Lower leg skin (tissue), 3 donors: ENCODE measurements around the gene FARP1.

Experiments
- POLR2A ChIP-seq, 2 donors: fragments of 450-650 bp; IDR thresholded peaks; one replicate each; pipeline ENCODE4 v1.6.1; 2016 to 2017; ENCODE audit warnings: antibody characterized with exemption in 2 of 2, mild to moderate bottlenecking in 1 of 2, moderate library complexity in 1 of 2
- TF ChIP-seq, protein P1 (sequence below), 3 donors: fragments of 450-650 bp; IDR thresholded peaks; one replicate each; pipeline ENCODE4 v1.5.1; 2016; ENCODE audit warnings: antibody characterized with exemption in 3 of 3, mild to moderate bottlenecking in 3 of 3, moderate library complexity in 2 of 3

DNA sequence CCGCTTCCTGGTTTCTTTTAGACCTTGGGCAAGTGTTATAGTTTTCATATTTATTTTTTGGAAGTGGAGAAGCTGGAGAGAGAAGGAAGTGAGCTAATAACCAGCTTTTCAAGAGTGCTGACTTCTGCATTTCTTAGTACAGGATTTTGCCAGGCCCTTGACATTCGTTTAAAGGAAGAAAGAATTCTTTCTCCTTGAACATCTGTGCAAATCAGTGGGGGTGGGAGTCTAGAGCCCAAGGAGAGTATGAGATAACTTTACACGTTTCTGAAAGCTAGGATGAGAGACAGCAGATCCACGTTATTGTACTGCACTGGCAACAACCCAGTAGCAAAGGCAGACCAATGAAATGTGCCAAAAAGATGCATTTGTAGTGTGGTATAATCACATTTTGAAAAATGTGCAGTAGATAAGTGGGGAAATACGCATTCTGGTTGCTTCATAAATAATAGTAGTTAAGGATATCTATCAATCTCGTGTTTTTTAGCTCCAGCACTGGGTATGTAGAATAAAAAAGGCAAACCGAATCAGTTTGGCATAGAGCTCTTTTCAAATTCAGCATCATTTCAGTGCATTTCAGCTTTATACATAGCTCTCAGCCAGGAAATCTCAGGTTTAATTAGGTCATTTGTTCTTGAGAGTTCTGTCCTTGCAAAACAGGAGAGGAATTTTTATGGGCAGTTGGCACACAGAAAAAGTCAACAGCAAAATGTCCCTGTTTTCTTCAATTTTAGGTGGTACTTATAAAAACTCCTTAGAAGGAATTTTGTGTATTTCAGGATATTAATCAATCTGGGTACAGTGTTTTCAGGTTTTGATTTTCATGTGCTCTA is 29.9 kb downstream of the FARP1 start:
- TF ChIP-seq, protein P1, sequence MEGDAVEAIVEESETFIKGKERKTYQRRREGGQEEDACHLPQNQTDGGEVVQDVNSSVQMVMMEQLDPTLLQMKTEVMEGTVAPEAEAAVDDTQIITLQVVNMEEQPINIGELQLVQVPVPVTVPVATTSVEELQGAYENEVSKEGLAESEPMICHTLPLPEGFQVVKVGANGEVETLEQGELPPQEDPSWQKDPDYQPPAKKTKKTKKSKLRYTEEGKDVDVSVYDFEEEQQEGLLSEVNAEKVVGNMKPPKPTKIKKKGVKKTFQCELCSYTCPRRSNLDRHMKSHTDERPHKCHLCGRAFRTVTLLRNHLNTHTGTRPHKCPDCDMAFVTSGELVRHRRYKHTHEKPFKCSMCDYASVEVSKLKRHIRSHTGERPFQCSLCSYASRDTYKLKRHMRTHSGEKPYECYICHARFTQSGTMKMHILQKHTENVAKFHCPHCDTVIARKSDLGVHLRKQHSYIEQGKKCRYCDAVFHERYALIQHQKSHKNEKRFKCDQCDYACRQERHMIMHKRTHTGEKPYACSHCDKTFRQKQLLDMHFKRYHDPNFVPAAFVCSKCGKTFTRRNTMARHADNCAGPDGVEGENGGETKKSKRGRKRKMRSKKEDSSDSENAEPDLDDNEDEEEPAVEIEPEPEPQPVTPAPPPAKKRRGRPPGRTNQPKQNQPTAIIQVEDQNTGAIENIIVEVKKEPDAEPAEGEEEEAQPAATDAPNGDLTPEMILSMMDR (IDR thresholded peaks at IDR 0.05) = no peak
- no peak for TF ChIP-seq POLR2A (IDR thresholded peaks at IDR 0.05)
